GM20000 (cell line): ENCODE results near the gene OR10H2.
"Not testable (repeated sequence)": the region's sequence is repeated elsewhere in the genome, so short reads cannot be mapped to it uniquely, and the experiment has no call there.

Experiments
- DNase-seq: peaks from one replicate; pipeline ENCODE4 v3.0.0; 2012; ENCODE audit warnings: low spot score
- TF ChIP-seq, protein P1 (sequence below): IDR thresholded peaks from 2 replicates; pipeline ENCODE4 v1.5.1; 2012; ENCODE audit warnings: mild to moderate bottlenecking, control low read depth; ENCODE audit errors: extremely low read depth, missing control alignments

The OR10H2 gene, protein sequence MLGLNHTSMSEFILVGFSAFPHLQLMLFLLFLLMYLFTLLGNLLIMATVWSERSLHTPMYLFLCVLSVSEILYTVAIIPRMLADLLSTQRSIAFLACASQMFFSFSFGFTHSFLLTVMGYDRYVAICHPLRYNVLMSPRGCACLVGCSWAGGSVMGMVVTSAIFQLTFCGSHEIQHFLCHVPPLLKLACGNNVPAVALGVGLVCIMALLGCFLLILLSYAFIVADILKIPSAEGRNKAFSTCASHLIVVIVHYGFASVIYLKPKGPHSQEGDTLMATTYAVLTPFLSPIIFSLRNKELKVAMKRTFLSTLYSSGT

DNA sequence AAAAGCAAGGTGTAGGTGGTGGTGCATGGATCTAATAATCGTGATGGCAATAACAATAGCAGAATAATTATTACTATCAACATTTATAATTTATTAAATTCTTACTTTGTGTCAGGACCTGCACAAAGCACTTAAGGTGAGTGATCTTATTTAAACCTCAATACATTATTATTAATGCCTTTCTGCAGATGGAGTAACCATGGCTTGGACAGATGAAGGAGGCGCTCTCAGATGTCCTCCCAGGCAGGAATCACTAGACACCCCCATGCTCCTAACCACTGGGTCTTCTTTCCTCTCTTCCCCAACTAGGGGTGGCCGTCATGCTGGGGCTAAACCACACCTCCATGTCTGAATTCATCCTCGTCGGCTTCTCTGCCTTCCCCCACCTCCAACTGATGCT is at the start of gene OR10H2:
Gene OR10H2 (plus strand): TSS at position 301 of the 400 bp plus-strand sequence. CDS start 20 bp downstream, at position 321.
- no peak for DNase-seq
- TF ChIP-seq, protein P1, sequence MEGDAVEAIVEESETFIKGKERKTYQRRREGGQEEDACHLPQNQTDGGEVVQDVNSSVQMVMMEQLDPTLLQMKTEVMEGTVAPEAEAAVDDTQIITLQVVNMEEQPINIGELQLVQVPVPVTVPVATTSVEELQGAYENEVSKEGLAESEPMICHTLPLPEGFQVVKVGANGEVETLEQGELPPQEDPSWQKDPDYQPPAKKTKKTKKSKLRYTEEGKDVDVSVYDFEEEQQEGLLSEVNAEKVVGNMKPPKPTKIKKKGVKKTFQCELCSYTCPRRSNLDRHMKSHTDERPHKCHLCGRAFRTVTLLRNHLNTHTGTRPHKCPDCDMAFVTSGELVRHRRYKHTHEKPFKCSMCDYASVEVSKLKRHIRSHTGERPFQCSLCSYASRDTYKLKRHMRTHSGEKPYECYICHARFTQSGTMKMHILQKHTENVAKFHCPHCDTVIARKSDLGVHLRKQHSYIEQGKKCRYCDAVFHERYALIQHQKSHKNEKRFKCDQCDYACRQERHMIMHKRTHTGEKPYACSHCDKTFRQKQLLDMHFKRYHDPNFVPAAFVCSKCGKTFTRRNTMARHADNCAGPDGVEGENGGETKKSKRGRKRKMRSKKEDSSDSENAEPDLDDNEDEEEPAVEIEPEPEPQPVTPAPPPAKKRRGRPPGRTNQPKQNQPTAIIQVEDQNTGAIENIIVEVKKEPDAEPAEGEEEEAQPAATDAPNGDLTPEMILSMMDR = no peak

DNA sequence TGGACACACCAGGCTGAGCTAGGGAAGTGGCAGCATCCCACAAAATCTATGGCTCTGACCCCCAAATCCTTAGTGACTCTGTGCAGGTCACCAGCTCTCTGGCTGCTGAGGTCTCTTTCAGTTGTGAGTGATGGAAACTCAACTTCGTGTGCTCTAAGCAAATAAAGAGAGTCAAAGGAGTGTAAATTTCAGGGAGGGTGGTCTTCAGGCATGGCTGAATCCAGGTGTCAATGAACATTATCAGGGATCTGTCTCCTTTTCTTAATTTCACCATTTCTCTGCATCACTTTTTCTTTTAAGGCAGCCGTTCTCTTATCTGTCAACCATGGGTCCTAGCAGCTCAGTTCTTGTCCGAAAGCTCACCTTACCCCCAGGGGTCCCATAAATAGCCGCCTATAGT is 48.7 kb upstream of the OR10H2 start:
- TF ChIP-seq, protein P1 = no peak
- no peak for DNase-seq

DNA sequence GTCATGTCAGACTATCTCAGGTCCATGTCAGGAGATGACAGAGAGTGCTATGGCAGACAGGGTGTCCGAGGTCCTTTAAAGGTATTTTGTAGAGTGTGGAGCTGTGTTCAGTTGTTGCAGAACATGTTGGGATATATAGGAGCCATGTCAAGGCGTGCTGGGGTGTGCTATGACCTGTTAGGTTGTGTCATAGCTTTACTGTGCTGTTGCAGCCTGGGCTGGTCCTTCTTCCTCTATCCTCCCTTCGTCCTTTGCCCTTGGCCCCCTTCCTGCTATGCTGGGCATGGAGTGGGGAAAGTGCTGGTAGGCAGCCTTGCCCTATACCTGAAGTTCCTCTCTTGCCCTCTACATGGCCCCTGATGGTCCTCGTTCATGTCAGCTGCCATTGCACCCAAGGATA is 48.0 kb upstream of the OR10H2 start:
- not testable (repeated sequence) for DNase-seq

DNA sequence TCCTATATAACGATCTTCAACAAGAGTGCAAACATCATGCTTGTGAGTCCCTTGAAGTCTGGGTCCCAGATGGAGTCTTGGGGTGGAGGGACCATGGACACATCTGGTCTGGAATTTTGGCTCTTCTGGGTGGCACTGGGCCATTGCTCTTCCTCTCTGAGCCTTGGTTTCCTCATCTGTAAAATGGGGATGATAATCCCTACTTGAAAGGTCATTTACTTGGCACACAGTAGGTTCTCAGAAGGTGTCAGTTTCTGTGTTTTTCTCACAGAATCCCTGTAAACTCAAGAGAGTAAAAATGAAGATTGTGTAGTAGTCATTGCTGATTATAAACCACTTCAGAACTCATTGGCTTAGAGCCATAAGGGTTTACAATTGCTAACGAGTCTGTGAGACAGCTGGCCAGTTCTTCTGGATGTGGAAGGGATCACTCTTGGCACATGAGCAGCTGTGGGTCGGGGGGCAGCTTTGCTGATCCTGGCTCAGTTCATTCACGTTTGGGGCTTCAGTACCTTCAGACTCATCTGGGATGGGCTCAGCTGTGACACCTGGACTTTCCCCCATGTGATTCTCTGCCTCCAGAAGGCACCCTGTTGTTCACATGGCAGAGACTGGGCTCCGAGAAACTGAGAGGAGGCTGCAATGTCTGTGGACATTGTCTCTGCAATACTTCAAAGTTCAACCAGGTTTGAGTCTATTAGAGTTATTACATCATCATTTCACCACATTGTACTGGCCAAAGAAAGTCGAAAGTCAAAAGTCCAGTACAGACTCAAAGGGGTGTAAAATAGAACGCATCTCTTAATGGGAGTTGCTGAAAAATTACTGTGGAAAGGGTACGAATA is 47.1 kb upstream of the OR10H2 start:
- TF ChIP-seq, protein P1 = no peak
- no peak for DNase-seq

DNA sequence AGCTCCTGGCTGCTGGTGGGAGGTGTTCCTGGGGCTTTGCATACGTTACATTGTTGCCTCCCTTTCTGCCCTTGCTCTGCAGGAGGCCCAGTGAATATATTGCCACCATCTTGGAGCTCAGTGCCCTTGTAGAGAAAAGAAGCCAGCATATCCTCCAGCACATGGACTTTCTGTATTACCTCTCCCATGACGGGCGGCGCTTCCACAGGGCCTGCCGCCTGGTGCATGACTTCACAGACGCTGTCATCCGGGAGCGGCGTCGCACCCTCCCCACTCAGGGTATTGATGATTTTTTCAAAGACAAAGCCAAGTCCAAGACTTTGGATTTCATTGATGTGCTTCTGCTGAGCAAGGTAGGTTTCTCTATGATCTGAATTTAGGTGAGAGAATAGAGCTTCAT is 44.4 kb upstream of the OR10H2 start:
- DNase-seq = no peak

DNA sequence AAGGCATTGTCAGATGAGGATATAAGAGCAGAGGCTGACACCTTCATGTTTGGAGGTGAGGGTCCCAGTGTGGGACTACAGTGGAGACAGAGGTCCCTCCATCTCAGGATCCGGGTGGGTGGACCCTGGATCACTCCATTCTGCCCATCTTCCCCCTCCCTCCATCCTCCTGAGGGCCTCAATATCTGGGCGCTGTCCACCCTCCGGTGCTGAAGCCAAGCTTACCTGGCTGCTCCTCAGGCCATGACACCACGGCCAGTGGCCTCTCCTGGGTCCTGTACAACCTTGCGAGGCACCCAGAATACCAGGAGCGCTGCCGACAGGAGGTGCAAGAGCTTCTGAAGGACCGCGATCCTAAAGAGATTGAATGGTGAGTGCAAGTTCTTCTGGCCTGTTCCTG is 43.0 kb upstream of the OR10H2 start:
- DNase-seq = no peak
- TF ChIP-seq, protein P1 = no peak

More for the DNA sequence above, 44.4 kb upstream of the OR10H2 start:
- TF ChIP-seq, protein P1 = no peak

DNA sequence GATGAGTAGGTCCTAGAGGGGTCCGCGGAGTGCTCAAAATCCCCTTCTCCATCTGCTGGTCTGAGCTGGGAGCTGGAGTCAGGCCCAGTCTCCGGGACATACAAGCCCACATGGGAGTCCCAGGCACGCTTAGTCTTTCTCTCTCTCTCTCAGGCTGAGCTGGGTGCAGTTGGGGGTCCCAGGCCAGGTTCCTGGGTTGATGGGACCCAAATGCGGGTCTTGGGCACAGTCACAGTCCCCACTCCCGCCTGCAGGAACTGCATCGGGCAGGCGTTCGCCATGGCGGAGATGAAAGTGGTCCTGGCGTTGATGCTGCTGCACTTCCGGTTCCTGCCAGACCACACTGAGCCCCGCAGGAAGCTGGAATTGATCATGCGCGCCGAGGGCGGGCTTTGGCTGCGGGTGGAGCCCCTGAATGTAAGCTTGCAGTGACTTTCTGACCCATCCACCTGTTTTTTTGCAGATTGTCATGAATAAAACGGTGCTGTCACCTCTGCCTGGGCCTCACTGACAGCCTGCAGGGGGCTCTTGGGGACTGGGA is 31.1 kb upstream of the OR10H2 start:
- DNase-seq = no peak
- TF ChIP-seq, protein P1 = no peak
